Body of pancreas (tissue), 4 donors: Measurements from ENCODE around the gene ACTN4.

ENCODE experiments used
- POLR2A ChIP-seq, 3 donors: fragments of 450-650 bp; IDR thresholded peaks; one replicate each; pipeline ENCODE4 v1.6.1; 2016; ENCODE audit warnings: antibody characterized with exemption in 3 of 3, mild to moderate bottlenecking in 2 of 3
- TF ChIP-seq, protein P1 (sequence below), 7 experiments: fragments of 450-650 bp in 4 of 7; fragments of 200-600 bp in 3 of 7; sonication (generic) in 3 of 7; IDR thresholded peaks; one replicate each; pipeline ENCODE4 v1.5.1; 2016 to 2019; ENCODE audit warnings: antibody characterized with exemption in 7 of 7

DNA sequence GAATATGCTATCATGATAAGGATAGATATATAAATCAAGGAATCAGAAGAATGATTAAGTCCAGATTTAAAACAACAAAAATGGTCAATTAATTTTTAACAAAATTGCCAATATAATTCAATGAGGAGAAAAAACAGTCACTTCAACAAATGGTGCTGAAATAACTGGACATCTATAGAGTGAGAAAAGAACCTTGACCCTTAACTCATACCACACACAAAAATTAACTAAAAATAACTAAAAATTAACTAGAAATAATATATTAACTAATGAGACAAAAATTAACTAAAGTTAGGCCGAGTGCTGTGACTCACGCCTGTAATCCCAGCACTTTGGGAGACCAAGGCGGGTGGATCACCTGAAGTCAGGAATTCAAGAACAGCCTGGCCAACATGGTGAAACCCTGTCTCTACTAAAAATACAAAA is 116.4 kb downstream of the ACTN4 start:
- peak in 1 of 3 donors; percentile 47 for TF ChIP-seq POLR2A (IDR thresholded peaks at IDR 0.05)
- TF ChIP-seq, protein P1, sequence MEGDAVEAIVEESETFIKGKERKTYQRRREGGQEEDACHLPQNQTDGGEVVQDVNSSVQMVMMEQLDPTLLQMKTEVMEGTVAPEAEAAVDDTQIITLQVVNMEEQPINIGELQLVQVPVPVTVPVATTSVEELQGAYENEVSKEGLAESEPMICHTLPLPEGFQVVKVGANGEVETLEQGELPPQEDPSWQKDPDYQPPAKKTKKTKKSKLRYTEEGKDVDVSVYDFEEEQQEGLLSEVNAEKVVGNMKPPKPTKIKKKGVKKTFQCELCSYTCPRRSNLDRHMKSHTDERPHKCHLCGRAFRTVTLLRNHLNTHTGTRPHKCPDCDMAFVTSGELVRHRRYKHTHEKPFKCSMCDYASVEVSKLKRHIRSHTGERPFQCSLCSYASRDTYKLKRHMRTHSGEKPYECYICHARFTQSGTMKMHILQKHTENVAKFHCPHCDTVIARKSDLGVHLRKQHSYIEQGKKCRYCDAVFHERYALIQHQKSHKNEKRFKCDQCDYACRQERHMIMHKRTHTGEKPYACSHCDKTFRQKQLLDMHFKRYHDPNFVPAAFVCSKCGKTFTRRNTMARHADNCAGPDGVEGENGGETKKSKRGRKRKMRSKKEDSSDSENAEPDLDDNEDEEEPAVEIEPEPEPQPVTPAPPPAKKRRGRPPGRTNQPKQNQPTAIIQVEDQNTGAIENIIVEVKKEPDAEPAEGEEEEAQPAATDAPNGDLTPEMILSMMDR (IDR thresholded peaks at IDR 0.05) = no peak
